ENCODE data around the gene RALGPS2. TPM values are rescaled to one million over a fixed set of nuclear protein-coding genes. Genes with fewer than 3 reads are reported as not detected.
A peak's percentile ranks its signal among the peaks of the same experiment; 100 is the strongest.

RALGPS2 gene
- total RNA-seq, 1 donor from 2014 or later, result 7.5 TPM

- Histone ChIP-seq H3K4me1 (peaks cover 4% of the 10 kb centered on the region), H3K27me3 (ENCODE audit: low read depth) (no peaks in the 10 kb centered on the region), H3K4me3 (no peak overlapping the region), H3K9me3 (replicated peaks) (no peaks in the 10 kb centered on the region), H3K36me3 (no peaks in the 10 kb centered on the region), H3K27ac (replicated peaks) (no peak overlapping the region)
- no peak for TF ChIP-seq CTCF (IDR thresholded peaks at IDR 0.05; ENCODE audit: borderline replicate concordance)
- DNase-seq, result no peak
- intact Hi-C loops (cut with micrococcal nuclease), result no loop called here
Observed at GRCh38 chr1:178862416-178862815, 137.4 kb downstream of the RALGPS2 start.

- peaks cover 4% of the 10 kb centered on the region for H3K4me1 ChIP-seq
- intact Hi-C loops (cut with micrococcal nuclease), result no loop called here
- no peaks in the 10 kb centered on the region for H3K27me3 ChIP-seq (ENCODE audit: low read depth)
- H3K9me3 ChIP-seq (replicated peaks), result no peaks in the 10 kb centered on the region
- no peak for DNase-seq
- H3K36me3 ChIP-seq, result no peaks in the 10 kb centered on the region
- H3K27ac ChIP-seq (replicated peaks), result no peak overlapping the region
- no peak overlapping the region for H3K4me3 ChIP-seq
- no peak for TF ChIP-seq CTCF (IDR thresholded peaks at IDR 0.05; ENCODE audit: borderline replicate concordance)
Observed at GRCh38 chr1:178862864-178863263, 137.8 kb downstream of the RALGPS2 start.

GRCh38 chr1:178864326-178864725 lies 139.3 kb downstream of the RALGPS2 start:
- Histone ChIP-seq H3K36me3 (no peaks in the 10 kb centered on the region), H3K4me3 (no peak overlapping the region), H3K27ac (replicated peaks) (no peak overlapping the region), H3K4me1 (peaks cover 12% of the 10 kb centered on the region), H3K9me3 (replicated peaks) (no peaks in the 10 kb centered on the region), H3K27me3 (ENCODE audit: low read depth) (no peaks in the 10 kb centered on the region)
- TF ChIP-seq CTCF (IDR thresholded peaks at IDR 0.05; ENCODE audit: borderline replicate concordance), result no peak
- DNase-seq, result no peak
- intact Hi-C loops (cut with micrococcal nuclease), result no loop called here

- peak overlapping the region; percentile 56 for H3K4me3 ChIP-seq
- no peaks in the 10 kb centered on the region for H3K27me3 ChIP-seq (ENCODE audit: low read depth)
- DNase-seq, result no peak
- no peaks in the 10 kb centered on the region for H3K36me3 ChIP-seq
- intact Hi-C loops (cut with micrococcal nuclease), result no loop called here
- no peaks in the 10 kb centered on the region for H3K9me3 ChIP-seq (replicated peaks)
- H3K4me1 ChIP-seq, result peaks cover 45% of the 10 kb centered on the region
- TF ChIP-seq CTCF (IDR thresholded peaks at IDR 0.05; ENCODE audit: borderline replicate concordance), result no peak
- peak overlapping the region; percentile 64 for H3K27ac ChIP-seq (replicated peaks)
Observed at GRCh38 chr1:178867670-178868069, 142.6 kb downstream of the RALGPS2 start.

GRCh38 chr1:178868706-178869105 lies 143.7 kb downstream of the RALGPS2 start:
- TF ChIP-seq CTCF (IDR thresholded peaks at IDR 0.05; ENCODE audit: borderline replicate concordance), result no peak
- H3K36me3 ChIP-seq, result no peaks in the 10 kb centered on the region
- intact Hi-C loops (cut with micrococcal nuclease), result no loop called here
- peaks cover 45% of the 10 kb centered on the region for H3K4me1 ChIP-seq
- peak overlapping the region; percentile 56 for H3K4me3 ChIP-seq
- DNase-seq, result no peak
- H3K27ac ChIP-seq (replicated peaks), result peak overlapping the region; percentile 64
- H3K9me3 ChIP-seq (replicated peaks), result no peaks in the 10 kb centered on the region
- no peaks in the 10 kb centered on the region for H3K27me3 ChIP-seq (ENCODE audit: low read depth)

Measured in left ventricle myocardium inferior (tissue), 1 donor.